Subcutaneous abdominal adipose tissue (tissue), 5 donors: ENCODE results near the gene UMODL1.

Experiments used
- H3K27ac ChIP-seq: one replicate; pipeline ENCODE4 v1.7.0; 2013; ENCODE audit warnings: low read depth, mild to moderate bottlenecking, inconsistent platforms, low read length, moderate library complexity
- H3K27me3 ChIP-seq, 5 donors: one replicate each; pipeline ENCODE4 v1.7.0; 2013; ENCODE audit warnings: low read length in 5 of 5, inconsistent platforms in 1 of 5; ENCODE audit not compliant: control insufficient read depth in 5 of 5, insufficient read depth in 4 of 5
- H3K36me3 ChIP-seq, 5 donors: one replicate each; pipeline ENCODE4 v1.7.0; 2013; ENCODE audit warnings: low read length in 5 of 5; ENCODE audit not compliant: control insufficient read depth in 5 of 5, insufficient read depth in 5 of 5
- H3K4me1 ChIP-seq, 5 donors: one replicate each; pipeline ENCODE4 v1.7.0; 2013; ENCODE audit warnings: low read length in 5 of 5, mild to moderate bottlenecking in 3 of 5, moderate library complexity in 1 of 5; ENCODE audit not compliant: control insufficient read depth in 5 of 5, insufficient read depth in 5 of 5
- H3K4me3 ChIP-seq, 5 donors: one replicate each; pipeline ENCODE4 v1.7.0; 2013; ENCODE audit warnings: low read length in 5 of 5, low read depth in 1 of 5
- H3K9ac ChIP-seq, 5 donors: one replicate each; pipeline ENCODE4 v1.7.0; 2013; ENCODE audit warnings: low read length in 5 of 5, mild to moderate bottlenecking in 4 of 5, moderate library complexity in 3 of 5
- H3K9me3 ChIP-seq, 5 donors: one replicate each; pipeline ENCODE4 v1.7.0; 2013; ENCODE audit warnings: low read length in 5 of 5; ENCODE audit not compliant: control insufficient read depth in 5 of 5
- donor health status: healthy.
- donor health status: healthy.
- donor health status: healthy.
- donor health status: healthy.
- donor health status: healthy.

Gene UMODL1

GRCh38 chr21:42117967-42118780 lies 47.1 kb downstream of the UMODL1 start:
- Histone ChIP-seq H3K4me3 (no peak overlapping the region), H3K9ac (no peak overlapping the region), H3K36me3 (no peaks in the 10 kb centered on the region), H3K27me3 (peaks cover 10 to 43% (median 32%) of the 10 kb centered on the region in 5 donors), H3K27ac (no peak overlapping the region), H3K9me3 (no peaks in the 10 kb centered on the region), H3K4me1 (peaks cover 3 to 33% (median 11%) of the 10 kb centered on the region in 5 donors)

- Histone ChIP-seq H3K4me1 (peaks cover 3 to 28% (median 7%) of the 10 kb centered on the region in 5 donors), H3K4me3 (no peak overlapping the region), H3K36me3 (no peaks in the 10 kb centered on the region), H3K9me3 (no peaks in the 10 kb centered on the region), H3K27ac (no peak overlapping the region), H3K27me3 (peaks cover 11 to 49% (median 39%) of the 10 kb centered on the region in 5 donors), H3K9ac (no peak overlapping the region)
These were observed 47.8 kb downstream of the UMODL1 start for GRCh38 chr21:42118901-42119300.

DNA sequence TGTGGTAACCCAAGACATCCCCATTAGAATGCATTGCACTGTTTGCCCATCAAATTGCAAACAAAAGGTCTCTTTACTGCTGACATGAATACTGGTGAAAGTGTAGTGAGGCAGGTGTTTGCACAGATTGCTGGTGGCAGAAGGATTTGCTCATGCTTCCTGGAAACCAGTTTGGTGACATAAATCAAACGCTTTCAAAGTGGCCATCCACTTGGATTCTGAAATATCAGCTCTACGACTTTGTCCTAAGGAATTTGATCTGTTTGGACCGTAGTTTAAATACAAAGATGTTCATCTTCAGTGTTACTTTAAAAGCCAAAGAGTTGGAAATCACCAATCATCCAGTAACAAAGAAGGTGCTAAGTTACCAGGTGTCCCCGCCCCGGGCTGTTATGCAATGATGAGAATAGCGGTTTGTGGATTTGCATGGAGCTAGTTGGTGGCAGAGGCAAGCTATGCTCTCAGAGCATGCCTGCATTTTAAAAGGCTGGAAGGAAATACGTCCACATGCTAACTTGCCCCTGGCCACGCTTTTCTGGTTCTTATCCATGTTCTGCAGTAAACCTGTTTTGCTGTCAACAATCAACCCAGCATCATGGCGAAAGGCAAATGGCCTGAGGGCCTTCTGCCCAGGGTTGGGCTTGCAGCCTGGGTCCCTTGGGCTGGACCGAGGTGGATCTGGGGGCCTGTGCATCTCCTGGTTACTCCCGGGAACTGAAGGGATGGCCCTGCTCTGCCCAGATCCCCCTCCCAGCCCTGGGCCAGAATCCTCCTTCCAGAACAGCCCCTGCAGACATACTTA lies 49.2 kb downstream of the UMODL1 start:
- no peak overlapping the region for H3K9ac ChIP-seq
- peaks cover under 1 to 22% (median 4%) of the 10 kb centered on the region in 5 donors for H3K4me1 ChIP-seq
- no peaks in the 10 kb centered on the region for H3K9me3 ChIP-seq
- H3K4me3 ChIP-seq = no peak overlapping the region
- H3K36me3 ChIP-seq = no peaks in the 10 kb centered on the region
- no peak overlapping the region for H3K27ac ChIP-seq
- peaks cover 14 to 63% (median 48%) of the 10 kb centered on the region in 5 donors for H3K27me3 ChIP-seq

DNA sequence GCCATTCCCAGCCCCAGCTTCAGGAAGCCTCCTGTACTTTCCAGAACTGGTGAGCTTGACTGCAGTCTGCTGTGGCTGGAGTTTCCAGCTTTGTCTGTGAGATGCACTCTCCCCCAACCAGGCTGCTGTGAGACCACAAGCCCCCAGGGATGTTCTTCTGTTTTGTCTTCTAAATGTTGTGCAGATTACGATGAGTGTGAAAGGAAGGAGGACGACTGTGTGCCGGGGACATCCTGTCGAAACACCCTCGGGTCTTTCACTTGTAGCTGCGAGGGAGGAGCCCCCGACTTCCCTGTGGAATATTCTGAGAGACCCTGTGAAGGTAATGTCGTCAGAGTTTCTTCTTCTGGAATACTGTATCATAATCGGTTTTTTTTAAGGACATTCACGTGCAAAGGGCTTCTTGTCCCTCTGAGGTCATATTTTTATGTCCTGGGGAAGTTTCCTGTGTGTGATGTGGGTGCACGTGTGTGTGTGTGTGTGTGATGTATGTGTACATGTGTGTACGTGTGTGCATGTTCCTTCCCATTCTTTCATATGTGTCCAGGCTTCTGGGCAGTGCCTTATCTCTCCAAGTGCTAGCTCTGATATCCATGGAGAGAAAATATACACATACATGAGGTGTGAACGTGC lies 49.9 kb downstream of the UMODL1 start:
- Histone ChIP-seq H3K27ac (no peak overlapping the region), H3K4me1 (peaks cover 3 to 25% (median 6%) of the 10 kb centered on the region in 5 donors), H3K36me3 (no peaks in the 10 kb centered on the region), H3K4me3 (no peak overlapping the region), H3K9ac (no peak overlapping the region), H3K9me3 (no peaks in the 10 kb centered on the region), H3K27me3 (peaks cover 14 to 67% (median 52%) of the 10 kb centered on the region in 5 donors)

DNA sequence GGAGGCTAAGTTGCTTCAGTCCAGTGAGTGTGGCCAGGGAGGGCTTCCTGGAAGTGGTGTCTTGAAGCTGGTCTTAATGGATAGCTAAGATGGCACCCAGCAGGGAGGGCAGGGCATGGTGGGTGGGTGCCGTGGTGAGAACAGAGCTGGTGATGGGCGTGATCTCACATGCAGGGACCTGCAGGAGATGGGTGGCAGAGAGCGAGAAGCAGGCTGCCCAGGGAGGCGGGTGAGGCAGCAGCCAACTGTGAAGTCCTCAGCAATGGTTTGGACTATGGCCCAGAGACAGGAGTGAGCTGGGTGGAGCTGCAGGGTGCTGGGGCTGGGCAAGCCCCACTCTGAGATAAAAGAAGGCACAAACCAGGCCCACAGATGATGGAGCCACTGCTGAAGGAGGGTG lies 50.7 kb downstream of the UMODL1 start:
- H3K27ac ChIP-seq = no peak overlapping the region
- H3K27me3 ChIP-seq = peaks cover 14 to 70% (median 52%) of the 10 kb centered on the region in 5 donors
- H3K4me3 ChIP-seq = no peak overlapping the region
- H3K4me1 ChIP-seq = peaks cover 3 to 25% (median 6%) of the 10 kb centered on the region in 5 donors
- H3K36me3 ChIP-seq = no peaks in the 10 kb centered on the region
- no peak overlapping the region for H3K9ac ChIP-seq
- no peaks in the 10 kb centered on the region for H3K9me3 ChIP-seq

DNA sequence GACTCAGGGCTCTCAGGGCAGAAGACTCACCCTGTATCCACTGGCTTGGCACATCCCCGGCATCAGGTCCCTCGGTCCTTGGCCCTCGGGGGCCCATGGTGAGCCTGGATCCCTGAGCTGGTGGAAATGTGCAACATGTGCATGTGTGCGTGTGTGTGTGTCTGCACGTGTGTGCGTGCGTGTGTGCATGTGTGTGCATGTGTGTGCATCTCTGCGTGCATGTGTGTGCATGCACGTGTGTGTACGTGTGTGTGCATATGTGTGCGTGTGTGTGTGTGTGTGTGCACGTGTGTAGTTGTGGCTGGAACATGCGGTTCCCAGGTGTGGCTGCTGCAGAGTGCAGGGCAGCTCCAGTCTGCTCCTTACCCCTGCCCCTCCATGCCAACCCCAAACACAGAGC lies 51.3 kb downstream of the UMODL1 start:
- Histone ChIP-seq H3K4me1 (peaks cover 0 to 20% (median 3%) of the 10 kb centered on the region in 5 donors), H3K9ac (no peak overlapping the region), H3K4me3 (no peak overlapping the region), H3K9me3 (no peaks in the 10 kb centered on the region), H3K27me3 (peaks cover 14 to 73% (median 54%) of the 10 kb centered on the region in 5 donors), H3K27ac (no peak overlapping the region), H3K36me3 (no peaks in the 10 kb centered on the region)

DNA sequence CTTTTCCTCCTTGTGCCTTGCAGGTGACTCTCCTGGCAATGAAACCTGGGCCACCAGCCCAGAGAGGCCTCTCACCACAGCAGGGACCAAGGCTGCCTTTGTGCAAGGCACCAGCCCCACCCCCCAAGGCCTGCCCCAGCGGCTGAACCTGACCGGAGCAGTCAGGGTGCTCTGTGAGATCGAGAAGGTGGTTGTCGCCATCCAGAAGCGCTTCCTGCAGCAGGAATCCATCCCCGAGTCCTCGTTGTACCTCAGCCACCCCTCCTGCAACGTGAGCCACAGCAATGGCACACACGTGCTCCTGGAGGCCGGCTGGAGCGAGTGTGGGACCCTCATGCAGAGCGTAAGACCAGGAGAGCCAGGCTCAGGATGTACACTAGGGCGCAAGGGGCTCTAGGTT lies 51.7 kb downstream of the UMODL1 start:
- Histone ChIP-seq H3K4me3 (no peak overlapping the region), H3K36me3 (no peaks in the 10 kb centered on the region), H3K9me3 (no peaks in the 10 kb centered on the region), H3K27me3 (peaks cover 14 to 73% (median 54%) of the 10 kb centered on the region in 5 donors), H3K9ac (no peak overlapping the region), H3K27ac (no peak overlapping the region), H3K4me1 (peaks cover 0 to 20% (median 3%) of the 10 kb centered on the region in 5 donors)

GRCh38 chr21:42123219-42123908 lies 52.2 kb downstream of the UMODL1 start:
- H3K4me1 ChIP-seq = peaks cover 0 to 16% (median 5%) of the 10 kb centered on the region in 5 donors
- H3K9ac ChIP-seq = no peak overlapping the region
- peaks cover 14 to 70% (median 54%) of the 10 kb centered on the region in 5 donors for H3K27me3 ChIP-seq
- H3K36me3 ChIP-seq = no peaks in the 10 kb centered on the region
- H3K27ac ChIP-seq = no peak overlapping the region
- H3K9me3 ChIP-seq = no peaks in the 10 kb centered on the region
- H3K4me3 ChIP-seq = no peak overlapping the region

GRCh38 chr21:42124081-42124480 lies 53.0 kb downstream of the UMODL1 start:
- no peaks in the 10 kb centered on the region for H3K36me3 ChIP-seq
- no peaks in the 10 kb centered on the region for H3K9me3 ChIP-seq
- no peak overlapping the region for H3K27ac ChIP-seq
- peaks cover 14 to 70% (median 50%) of the 10 kb centered on the region in 5 donors for H3K27me3 ChIP-seq
- no peak overlapping the region for H3K9ac ChIP-seq
- peaks cover 0 to 10% (median 6%) of the 10 kb centered on the region in 5 donors for H3K4me1 ChIP-seq
- H3K4me3 ChIP-seq = no peak overlapping the region
